ENCODE results near the gene PNKD.
A peak's percentile ranks its signal among the peaks of the same experiment; 100 is the strongest.

Gene PNKD

DNA sequence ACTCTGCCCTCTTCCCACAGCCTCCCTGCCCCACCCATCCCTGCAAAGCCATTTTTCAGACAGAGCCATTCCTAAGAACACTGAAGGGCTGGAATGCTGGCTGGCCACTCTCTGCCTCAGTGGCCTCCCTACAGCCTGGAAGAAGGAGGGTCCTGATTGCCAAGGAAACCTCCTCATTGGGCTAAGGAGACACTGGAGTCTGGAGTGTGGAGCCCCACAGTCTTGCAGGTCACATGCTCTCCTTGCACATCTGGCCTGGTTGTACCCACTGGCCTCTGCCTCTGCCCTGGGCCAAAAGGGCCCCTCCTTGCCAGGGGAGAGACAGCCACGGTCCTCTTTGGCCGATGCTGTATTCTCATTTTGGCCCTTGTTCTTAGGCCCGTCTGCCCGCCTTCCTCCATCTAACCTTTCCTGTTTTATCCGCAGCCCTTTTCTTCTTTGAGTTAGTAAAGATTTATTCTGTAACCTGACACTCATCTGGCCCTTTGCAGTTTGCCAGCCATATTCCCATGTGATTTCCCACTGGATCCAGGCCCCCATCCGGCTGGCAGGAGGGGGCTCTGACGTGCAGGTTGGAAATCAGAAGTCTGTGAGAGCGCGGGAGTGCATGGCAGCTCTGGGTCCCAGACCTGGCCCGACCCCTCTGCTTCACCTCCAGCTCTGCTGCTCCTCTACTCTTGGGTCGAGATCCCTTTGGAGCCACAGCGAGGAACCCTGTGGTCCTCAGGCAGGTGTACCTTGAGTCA is 75.3 kb downstream of the PNKD start:
- no peak for DNase-seq

GRCh38 chr2:218347172-218347571 is 76.9 kb downstream of the PNKD start:
- no peak for DNase-seq

DNA sequence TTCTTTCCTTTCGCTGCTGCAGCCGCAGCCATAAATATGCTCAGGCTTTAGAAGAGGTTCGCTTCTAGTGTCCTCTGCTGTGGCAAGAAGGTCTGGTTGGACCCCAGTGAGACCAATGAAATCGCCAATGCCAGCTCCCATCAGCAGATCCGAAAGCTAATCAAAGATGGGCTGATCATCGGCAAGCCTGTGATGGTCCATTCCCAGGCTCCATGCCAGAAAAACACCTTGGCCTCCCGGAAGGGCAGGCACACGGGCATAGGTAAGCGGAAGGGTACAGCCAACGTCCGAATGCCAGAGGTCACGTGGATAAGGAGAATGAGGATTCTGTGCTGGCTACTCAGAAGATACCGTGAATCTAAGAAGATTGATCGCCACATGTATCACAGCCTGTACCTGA is 83.7 kb downstream of the PNKD start:
- DNase-seq = no peak

DNA sequence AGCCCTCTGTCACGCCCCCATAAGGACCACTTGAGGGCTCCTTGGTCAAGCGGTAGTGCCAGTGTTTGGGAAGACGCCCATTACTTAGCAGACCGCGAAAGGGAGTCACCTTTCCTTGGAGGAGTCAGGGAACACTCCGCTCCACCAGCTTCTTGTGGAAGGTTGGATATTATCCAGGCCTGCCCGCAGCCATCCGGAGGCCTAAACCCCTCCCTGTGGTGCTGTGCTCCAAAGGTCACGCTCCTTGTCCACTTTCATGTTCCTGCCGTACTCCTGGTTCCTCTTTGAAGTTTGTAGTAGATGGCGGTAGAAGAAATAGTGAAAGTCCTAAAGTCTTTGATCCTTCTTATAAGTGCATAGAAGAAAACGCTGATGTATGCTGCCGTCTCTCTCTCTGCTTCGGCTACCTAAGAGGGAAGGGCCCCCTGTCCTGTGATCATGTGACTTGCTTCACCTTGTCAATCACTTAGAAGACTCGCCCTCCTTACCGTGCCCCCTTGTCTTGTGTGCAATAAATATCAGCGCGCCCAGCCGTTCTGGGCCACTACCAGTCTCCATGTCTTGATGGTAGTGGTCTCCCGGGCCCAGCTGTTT is 84.6 kb downstream of the PNKD start:
- no peak for DNase-seq

DNA sequence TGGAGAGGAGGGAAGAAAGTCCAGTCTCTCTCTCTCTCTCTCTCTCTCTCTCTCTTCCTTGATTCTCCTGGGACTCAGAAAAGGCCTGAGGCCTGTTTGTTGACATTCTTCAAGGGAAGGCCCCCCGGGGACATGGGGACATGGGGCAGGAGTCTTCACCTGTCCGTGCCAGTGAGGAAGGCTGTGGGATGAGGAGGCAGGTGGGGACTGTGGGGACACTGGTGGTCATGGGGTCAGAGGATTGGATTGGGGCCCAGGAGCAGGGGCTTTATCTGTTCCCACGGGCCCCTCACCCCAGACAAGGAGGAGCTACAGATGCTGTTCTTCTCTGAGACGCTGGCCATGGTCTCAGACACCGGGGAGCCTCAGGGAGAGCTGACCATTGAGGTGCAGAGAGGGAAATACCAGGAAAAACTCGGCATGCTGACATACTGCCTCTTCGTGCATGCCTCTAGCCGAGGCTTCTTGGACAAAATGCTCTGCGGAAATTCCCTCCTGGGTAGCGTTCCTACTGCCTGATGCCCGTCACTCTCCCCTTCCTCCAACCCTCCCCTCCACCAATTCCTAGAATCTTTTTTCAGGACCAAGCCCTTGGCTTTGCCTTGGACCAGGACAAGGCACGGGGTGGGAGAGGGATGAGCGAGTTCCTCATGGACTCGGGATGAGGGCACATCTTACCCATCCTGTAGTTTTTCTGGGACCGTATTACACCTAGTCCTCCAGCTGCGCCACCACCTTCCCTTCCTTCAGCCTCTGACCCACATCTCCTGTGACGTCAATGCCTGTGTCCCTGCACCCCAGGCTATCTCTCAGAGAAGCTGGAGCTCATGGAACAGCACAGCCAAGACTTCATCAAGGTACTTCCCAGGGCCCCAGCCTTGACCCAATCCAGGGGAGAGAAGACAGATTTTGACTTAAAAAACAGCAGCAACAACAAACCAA is 87.2 kb downstream of the PNKD start:
- no peak for DNase-seq

GRCh38 chr2:218360453-218360852 is 90.1 kb downstream of the PNKD start:
- DNase-seq = no peak

- DNase-seq = no peak
These were observed 92.3 kb downstream of the PNKD start for GRCh38 chr2:218362606-218363005.

DNA sequence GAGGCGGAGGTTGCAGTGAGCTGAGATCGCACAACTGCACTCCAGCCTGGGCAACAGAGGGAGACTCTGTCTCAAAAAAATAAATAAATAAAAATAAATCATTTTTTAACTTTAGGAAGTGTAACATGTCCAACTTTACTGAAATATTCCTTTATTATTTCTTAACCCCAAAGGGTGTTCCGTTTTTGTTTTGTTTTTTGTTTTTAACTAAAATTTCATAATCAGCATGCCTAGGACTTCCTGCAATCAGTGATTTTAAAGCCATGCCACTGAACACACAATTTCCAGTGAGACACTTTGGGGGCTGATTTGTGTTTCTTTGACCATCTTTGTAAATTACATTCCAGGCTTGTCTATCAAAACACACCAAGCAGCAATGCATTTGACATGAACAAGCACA is 93.4 kb downstream of the PNKD start:
- DNase-seq = no peak

- DNase-seq = no peak
These were observed 93.9 kb downstream of the PNKD start for GRCh38 chr2:218364196-218364595.

DNA sequence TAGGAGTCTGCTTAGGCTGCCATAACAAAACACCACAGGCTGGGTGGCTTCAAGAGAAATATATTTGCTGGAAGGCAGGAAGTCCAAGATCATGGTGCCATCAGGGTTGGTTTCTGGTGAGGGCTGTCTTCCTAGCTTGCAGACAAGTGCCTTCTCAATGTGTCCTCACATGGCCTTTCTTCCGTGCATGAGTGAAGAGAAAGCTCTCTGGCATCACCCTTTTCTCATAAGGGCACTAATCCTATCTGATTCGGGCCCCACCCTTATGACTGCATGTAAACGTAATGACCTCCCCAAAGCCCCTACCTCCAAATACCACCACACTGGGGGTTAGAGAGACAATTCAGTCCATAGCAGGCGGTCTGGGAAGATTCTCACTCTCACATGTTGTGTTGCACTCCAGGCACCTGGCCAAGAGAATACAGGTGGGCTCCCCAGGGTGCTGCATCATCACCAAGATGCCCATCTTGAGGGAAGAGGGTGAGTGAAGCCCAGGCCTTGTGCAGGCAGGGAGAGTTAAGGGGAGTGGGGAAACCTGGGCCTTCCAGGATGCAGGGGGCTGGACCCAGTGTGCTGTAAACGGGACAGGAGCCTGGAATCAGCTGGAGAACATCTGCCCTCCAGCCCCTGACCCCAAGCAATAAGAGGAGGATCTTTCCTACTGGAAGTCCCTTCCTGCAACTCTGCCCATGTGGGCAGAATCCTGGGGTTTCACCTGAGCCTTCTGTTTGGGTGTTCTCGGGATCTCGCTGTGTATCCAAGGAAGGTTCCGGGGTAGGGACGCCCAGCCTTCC is 96.5 kb downstream of the PNKD start:
- DNase-seq = no peak

GRCh38 chr2:218367415-218368149 is 97.3 kb downstream of the PNKD start:
- DNase-seq = peak; percentile 92

- DNase-seq = no peak
These were observed 97.8 kb downstream of the PNKD start for GRCh38 chr2:218368150-218368528.

DNA sequence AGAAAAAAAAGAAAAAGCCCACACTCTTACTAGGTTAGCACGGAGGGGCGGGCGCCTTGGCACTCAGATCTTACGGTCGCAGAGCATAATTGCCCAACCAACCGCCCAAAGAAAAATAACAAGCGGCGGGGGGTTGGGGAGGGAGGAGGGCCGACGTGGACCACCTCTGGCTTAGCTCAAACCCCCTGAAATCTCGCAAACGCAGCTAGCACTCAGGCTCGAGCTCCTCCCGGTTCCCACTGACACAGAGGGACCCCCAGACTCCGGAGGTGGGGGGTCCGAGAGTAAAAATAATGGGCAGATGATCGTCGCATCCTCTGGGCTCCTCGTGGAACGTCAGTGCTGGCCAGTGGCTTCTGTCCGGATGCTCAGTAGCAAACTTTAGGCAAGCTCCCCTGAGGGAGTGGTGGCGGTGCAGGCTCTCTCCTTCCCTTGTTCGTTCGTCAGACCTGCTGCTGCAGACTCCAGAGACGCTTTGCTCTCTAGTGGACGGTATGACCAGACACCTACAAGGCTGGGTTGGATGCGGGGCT is 98.4 kb downstream of the PNKD start:
- peak; percentile 86 for DNase-seq

DNA sequence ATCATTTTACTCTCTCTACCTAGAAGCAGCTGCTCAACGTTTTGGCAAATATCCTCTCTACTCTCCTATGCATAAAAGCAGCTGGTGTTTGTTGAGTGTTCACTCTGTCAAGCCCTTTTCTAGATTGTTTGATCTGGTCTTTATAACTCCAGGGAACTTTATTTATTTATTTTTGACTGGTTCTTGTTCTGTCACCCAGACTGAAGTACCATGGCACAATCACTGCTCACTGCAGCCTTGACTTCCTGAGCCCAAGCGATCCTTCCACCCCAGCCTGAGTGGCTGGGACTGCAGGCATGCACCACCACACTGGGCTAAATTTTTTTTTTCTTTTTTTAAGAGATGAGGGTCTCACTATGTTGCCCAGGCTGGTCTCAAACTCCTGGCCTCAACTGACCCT is 99.0 kb downstream of the PNKD start:
- DNase-seq = no peak

DNA sequence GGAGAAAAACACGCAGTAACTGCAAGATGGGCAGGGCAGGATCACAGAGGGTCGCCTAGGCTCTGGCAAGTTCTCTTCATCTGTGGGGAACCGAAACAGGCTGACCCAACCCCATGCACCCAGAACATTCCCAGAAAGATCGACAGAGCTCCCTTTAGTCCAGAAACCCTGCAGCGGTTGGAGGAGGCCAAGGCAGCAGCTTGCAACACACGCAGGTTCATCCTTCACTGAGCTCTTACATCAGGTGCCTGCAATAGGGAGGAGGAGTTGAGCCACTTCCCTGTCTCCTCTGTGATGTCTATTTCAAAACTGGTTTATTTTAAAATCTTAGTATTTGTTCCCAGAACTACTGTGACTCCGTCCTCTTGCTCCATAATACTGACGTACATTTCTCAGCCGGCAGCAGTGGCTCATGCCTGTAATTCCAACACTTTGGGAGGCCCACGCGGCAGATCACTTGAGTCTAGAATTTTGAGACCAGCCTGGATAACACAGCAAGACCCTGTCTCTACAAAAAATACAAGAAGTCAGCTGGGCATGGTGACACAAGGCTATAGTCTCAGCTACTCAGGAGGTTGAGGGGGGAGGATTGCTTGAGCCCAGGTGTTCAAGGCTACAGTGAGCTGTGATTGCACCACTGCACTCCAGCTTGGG is 100.2 kb downstream of the PNKD start:
- DNase-seq = no peak

DNA sequence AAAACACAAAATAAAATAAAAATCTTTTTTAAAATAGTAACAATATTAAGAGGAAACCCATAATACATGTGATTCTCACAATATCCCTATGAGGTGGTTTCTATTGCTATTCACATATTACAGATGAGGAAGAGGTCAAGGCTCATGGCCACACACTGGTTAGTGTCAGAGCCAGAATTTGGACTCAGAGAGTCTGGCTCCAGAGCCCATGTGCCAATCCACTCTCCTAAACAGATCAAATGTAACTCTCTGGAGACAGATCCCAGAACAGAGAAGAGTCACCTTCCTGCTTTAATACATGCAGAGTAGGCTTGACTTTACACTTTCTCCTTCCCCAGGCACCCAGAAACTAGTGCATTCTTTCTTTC is 101.6 kb downstream of the PNKD start:
- DNase-seq = no peak

DNA sequence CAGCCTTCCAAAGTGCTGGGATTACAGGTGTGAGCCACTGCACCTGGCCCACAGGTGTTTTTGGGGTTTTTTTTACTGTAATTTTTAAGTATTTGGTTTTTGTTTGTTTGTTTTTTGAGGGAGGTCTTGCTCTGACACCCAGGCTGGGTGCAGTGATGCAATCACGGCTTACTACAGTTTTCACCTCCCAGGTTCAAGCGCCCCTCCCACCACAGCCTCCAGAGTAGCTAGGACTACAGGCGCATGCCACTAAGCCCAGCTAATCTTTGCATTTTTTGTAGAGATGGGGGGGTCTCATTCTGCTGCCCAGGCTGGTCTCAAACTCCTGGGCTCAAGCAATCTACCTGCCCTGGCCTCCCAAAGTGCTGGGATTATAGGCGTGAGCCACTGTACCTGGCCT is 104.5 kb downstream of the PNKD start:
- no peak for DNase-seq

DNA sequence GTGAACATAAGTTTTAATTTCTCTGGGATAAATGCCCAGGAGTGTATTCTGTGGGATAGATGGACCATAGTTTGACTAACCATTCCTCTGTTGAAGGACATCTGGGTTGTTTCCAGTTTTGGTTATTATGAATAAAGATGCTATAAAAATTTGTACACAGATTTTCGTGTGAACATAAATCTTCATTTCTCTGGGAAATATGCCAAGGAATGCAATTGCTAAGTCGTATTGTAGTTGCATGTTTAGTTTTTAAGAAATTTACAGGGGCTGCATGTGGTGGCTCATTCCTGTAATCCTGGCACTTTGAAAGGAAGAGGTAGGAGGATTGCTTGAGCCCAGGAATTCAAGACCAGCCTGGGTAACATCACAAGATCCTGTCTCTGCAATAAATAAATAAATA is 104.9 kb downstream of the PNKD start:
- no peak for DNase-seq

DNA sequence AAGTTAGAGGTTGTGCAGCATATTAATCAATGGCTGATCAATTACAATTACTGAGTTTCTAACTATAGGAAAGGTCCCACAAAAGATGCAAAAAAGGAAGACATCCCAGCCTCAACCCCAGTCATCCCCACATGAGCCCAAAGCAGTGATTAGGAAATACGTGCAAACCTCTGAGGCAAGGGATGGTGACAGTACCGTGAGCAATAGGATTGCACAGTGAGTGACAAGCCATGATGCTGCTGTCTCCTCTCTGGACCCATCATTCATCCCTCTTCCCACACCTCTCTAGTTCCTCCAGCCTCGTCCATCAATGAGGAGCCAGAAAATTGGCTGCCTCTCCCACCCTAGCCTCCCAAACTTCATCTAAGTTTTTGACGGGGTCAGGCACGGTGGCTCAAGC is 107.7 kb downstream of the PNKD start:
- DNase-seq = no peak

- no peak for DNase-seq
These were observed 111.6 kb downstream of the PNKD start, which contains the start of gene SLC11A1 for GRCh38 chr2:218381916-218382366. TSS of gene SLC11A1 (plus strand) at chr2:218382273. CDS start at chr2:218382369, 96 bp downstream.

- DNase-seq = no peak
These were observed 112.5 kb downstream of the PNKD start for GRCh38 chr2:218382785-218383184.
